GM20431 (cell line): ENCODE measurements around the gene MDM4.

Experiments used
- in situ Hi-C: fragments of 300-500 bp; cut with MseI, MboI; formaldehyde crosslinking; loops from one replicate; pipeline ENCODE4 v1.15.0; 2020; ENCODE audit warnings: low sequenced_read_pairs; ENCODE audit not compliant: unreplicated experiment

MDM4 gene

GRCh38 chr1:204592246-204592948 is 76.2 kb downstream of the MDM4 start:
- in situ Hi-C loops, result no loop called here

GRCh38 chr1:204598319-204598969 is 82.2 kb downstream of the MDM4 start:
- in situ Hi-C loops, result no loop called here

- in situ Hi-C loops, result no loop called here
Observed at GRCh38 chr1:204599098-204599497, 82.9 kb downstream of the MDM4 start.

GRCh38 chr1:204599596-204599995 is 83.4 kb downstream of the MDM4 start:
- in situ Hi-C loops, result no loop called here

GRCh38 chr1:204600203-204600602 is 84.0 kb downstream of the MDM4 start:
- in situ Hi-C loops, result no loop called here

GRCh38 chr1:204600968-204601367 is 84.8 kb downstream of the MDM4 start:
- in situ Hi-C loops, result no loop called here

GRCh38 chr1:204602111-204602579 is 85.9 kb downstream of the MDM4 start:
- in situ Hi-C loops, result no loop called here

GRCh38 chr1:204602871-204603542 is 86.8 kb downstream of the MDM4 start:
- in situ Hi-C loops, result no loop called here

- in situ Hi-C loops, result no loop called here
Observed at GRCh38 chr1:204605791-204606190, 89.6 kb downstream of the MDM4 start.
